PC-3 (cell line): Measurements from ENCODE around the gene AGAP1.

Experiments used
- EZH2 ChIP-seq: fragments of 300-600 bp; sonication (generic); IDR thresholded peaks from one replicate; pipeline ENCODE4 v1.6.1; 2017; ENCODE audit warnings: antibody characterized with exemption, mild to moderate bottlenecking, low read length; ENCODE audit not compliant: unreplicated experiment
- EZH2phosphoT487 ChIP-seq: fragments of 300-600 bp; sonication (generic); IDR thresholded peaks from 2 replicates; pipeline ENCODE4 v1.6.1; 2018; ENCODE audit warnings: mild to moderate bottlenecking, antibody characterized with exemption, low read length, borderline replicate concordance
- TF ChIP-seq, protein P1 (sequence below): fragments of 300-600 bp; sonication (generic); conservative IDR thresholded peaks from 2 replicates; pipeline ENCODE4 v1.5.1; 2017; ENCODE audit warnings: antibody characterized with exemption, low read depth, mild to moderate bottlenecking, low read length

DNA sequence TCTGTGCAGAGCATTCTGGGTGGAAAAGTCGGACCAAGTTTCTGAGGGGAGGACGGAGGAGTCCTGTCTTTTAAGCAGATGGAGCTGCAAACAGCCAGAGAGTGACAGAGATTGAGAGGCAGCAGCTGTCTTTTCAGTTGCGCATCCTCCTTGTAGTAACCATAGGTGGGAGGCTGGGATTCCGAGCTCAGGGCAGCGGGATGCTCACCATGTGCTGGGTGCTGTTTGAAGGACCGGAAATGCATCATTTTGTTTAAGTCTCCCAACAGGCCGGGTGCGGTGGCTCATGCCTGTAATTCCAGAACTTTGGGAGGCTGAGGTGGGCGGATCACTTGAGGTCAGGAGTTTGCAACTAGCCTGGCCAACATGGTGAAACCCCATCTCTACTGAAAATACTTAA is 93.4 kb downstream of the AGAP1 start:
- TF ChIP-seq, protein P1, sequence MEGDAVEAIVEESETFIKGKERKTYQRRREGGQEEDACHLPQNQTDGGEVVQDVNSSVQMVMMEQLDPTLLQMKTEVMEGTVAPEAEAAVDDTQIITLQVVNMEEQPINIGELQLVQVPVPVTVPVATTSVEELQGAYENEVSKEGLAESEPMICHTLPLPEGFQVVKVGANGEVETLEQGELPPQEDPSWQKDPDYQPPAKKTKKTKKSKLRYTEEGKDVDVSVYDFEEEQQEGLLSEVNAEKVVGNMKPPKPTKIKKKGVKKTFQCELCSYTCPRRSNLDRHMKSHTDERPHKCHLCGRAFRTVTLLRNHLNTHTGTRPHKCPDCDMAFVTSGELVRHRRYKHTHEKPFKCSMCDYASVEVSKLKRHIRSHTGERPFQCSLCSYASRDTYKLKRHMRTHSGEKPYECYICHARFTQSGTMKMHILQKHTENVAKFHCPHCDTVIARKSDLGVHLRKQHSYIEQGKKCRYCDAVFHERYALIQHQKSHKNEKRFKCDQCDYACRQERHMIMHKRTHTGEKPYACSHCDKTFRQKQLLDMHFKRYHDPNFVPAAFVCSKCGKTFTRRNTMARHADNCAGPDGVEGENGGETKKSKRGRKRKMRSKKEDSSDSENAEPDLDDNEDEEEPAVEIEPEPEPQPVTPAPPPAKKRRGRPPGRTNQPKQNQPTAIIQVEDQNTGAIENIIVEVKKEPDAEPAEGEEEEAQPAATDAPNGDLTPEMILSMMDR, result no peak
- TF ChIP-seq EZH2, result no peak
- TF ChIP-seq EZH2phosphoT487, result no peak
